ENCODE data around the gene OTOA. TPM values are rescaled to one million over a fixed set of nuclear protein-coding genes. Genes with fewer than 3 reads are reported as not detected.

Gene OTOA
- total and polyA plus RNA-seq, 2 of the 13 experiments (the other 11 are each of a cell fraction or from before 2014, with no cell fraction given) = 0.05 to 0.15 TPM

GRCh38 chr16:21638573-21638975 lies 25.2 kb upstream of the OTOA start (continued):
- TF ChIP-seq, protein P1, sequence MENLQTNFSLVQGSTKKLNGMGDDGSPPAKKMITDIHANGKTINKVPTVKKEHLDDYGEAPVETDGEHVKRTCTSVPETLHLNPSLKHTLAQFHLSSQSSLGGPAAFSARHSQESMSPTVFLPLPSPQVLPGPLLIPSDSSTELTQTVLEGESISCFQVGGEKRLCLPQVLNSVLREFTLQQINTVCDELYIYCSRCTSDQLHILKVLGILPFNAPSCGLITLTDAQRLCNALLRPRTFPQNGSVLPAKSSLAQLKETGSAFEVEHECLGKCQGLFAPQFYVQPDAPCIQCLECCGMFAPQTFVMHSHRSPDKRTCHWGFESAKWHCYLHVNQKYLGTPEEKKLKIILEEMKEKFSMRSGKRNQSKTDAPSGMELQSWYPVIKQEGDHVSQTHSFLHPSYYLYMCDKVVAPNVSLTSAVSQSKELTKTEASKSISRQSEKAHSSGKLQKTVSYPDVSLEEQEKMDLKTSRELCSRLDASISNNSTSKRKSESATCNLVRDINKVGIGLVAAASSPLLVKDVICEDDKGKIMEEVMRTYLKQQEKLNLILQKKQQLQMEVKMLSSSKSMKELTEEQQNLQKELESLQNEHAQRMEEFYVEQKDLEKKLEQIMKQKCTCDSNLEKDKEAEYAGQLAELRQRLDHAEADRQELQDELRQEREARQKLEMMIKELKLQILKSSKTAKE (CRISPR knock-in tag; IDR thresholded peaks at IDR 0.05; ENCODE audit: borderline replicate concordance) = peak; percentile 56; the same call in 1 of the 2 replicates
- TF ChIP-seq KDM1A (CRISPR knock-in tag; IDR thresholded peaks at IDR 0.05) (peak; percentile 97), RNF219 (CRISPR knock-in tag; IDR thresholded peaks at IDR 0.05) (no peak), NR2F2 (IDR thresholded peaks at IDR 0.05; ENCODE audit: borderline replicate concordance, low read depth) (peak; percentile 74), KLF16 (CRISPR knock-in tag; IDR thresholded peaks at IDR 0.05) (peak in 1 of 2 experiments; percentile 17; a peak in 1 of 4 replicates), CREM (IDR thresholded peaks at IDR 0.05) (peak; percentile 78), CREM (CRISPR knock-in tag; IDR thresholded peaks at IDR 0.05) (no peak), PRPF4 (IDR thresholded peaks at IDR 0.05; ENCODE audit: low read depth, low read length, poor library complexity, severe bottlenecking) (peak; percentile 41), LCORL (IDR thresholded peaks at IDR 0.05) (peak; percentile 20; the same call in 1 of the 2 replicates), LCORL (CRISPR knock-in tag; IDR thresholded peaks at IDR 0.05) (no peak), MED1 (CRISPR knock-in tag; IDR thresholded peaks at IDR 0.05) (peak; percentile 67), IRF2 (CRISPR knock-in tag; IDR thresholded peaks at IDR 0.05) (peak; percentile 31; the same call in 1 of the 2 replicates), TSC22D2 (CRISPR knock-in tag; IDR thresholded peaks at IDR 0.05; ENCODE audit: borderline replicate concordance) (no peak), SP5 (CRISPR knock-in tag; IDR thresholded peaks at IDR 0.05; ENCODE audit: borderline replicate concordance, low read depth) (peak; percentile 99), TCF7 (IDR thresholded peaks at IDR 0.05; ENCODE audit: low read depth) (peak; percentile 93), NCOA2 (CRISPR knock-in tag; IDR thresholded peaks at IDR 0.05) (peak; percentile 78), MXD4 (CRISPR knock-in tag; IDR thresholded peaks at IDR 0.05) (peak; percentile 60; the same call in 1 of the 2 replicates), HDAC1 (CRISPR knock-in tag; IDR thresholded peaks at IDR 0.05) (peak; percentile 70), ZZZ3 (CRISPR knock-in tag; IDR thresholded peaks at IDR 0.05; ENCODE audit: borderline replicate concordance) (no peak), ZNF12 (CRISPR knock-in tag; IDR thresholded peaks at IDR 0.05) (peak; percentile 69; the same call in 1 of the 2 replicates), ARID3A (IDR thresholded peaks at IDR 0.05; ENCODE audit: low read depth, low read length) (peak; percentile 86), ISL2 (CRISPR knock-in tag; IDR thresholded peaks at IDR 0.05) (peak; percentile 74; the same call in 1 of the 2 replicates)
- TF ChIP-seq, protein P2, sequence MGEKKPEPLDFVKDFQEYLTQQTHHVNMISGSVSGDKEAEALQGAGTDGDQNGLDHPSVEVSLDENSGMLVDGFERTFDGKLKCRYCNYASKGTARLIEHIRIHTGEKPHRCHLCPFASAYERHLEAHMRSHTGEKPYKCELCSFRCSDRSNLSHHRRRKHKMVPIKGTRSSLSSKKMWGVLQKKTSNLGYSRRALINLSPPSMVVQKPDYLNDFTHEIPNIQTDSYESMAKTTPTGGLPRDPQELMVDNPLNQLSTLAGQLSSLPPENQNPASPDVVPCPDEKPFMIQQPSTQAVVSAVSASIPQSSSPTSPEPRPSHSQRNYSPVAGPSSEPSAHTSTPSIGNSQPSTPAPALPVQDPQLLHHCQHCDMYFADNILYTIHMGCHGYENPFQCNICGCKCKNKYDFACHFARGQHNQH (CRISPR knock-in tag; IDR thresholded peaks at IDR 0.05) = peak; percentile 81
